ENCODE results near the gene MS4A15.
"Not testable (repeated sequence)": the region's sequence is repeated elsewhere in the genome, so short reads cannot be mapped to it uniquely, and the experiment has no call there.

Gene MS4A15

GRCh38 chr11:60810569-60810968 is 53.9 kb downstream of the MS4A15 start:
- no peak for FAIRE-seq

DNA sequence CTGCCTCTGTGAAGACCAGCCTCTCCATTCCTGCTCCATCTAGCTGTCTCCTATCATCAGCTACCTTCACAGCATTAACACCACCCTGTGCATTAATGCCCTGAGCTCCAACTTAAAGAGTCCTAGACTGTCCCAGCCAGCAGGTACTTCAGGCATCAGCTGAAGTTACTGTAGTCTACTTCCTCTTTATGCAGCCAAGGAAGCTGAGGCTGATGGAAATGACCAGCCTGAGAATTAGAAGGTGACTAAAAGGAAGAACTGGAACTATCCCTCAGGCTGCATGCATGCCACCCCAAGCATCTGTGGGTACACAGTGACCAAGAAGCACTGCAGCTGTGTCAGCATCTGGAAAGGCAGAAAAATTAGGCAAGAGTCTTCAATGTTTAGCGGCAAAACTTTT is 56.7 kb downstream of the MS4A15 start:
- no peak for FAIRE-seq

- no peak for FAIRE-seq
Observed at GRCh38 chr11:60814112-60814511, 57.4 kb downstream of the MS4A15 start.

DNA sequence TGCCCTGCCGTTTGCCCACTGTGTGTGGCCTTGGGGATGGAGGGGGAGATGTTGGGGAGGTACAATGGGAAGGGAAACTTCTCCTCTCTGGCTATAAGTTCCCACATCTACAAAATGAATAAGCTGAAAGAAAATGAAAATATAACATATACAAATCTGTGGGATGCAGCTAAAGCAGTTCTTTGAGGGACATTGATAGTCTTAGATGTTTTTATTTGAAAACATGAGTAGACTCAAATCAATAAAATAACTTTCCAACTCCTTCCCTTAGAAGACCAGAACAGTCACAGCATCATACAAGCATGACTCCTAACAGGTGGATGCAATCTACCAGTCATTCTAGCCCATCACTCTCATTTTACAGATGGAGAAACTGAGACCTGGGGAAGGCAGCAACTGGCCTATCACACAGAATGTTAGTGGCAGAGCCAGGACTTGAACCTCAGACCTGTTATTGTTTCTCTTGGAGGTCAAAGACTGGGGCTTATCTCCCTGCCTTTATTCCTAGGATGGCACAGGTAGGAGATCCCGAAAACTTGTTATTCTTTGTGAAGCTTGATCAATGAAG is 60.0 kb downstream of the MS4A15 start:
- no peak for FAIRE-seq

DNA sequence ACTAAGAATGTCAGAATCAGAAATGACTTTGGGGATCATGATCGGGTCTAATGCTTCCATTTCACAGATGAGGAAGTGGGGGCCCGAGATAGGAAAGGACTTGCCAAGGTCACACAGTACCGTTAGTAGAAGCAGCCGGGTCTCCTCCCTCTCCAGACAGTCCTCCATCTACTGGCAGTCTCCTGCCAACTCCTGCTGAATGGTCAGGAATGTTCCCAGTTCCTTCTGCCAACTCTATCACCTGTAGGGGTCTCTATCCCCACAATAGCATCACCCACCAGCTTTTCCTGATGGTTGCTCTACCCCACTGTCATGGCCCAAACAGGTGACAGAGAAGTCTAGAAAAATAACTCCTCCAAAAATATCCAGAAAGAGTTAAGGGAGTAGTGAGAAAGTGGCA is 61.4 kb downstream of the MS4A15 start:
- FAIRE-seq: no peak

GRCh38 chr11:60821827-60822599 is 65.3 kb downstream of the MS4A15 start:
- no peak for FAIRE-seq

GRCh38 chr11:60823745-60824306 is 67.2 kb downstream of the MS4A15 start:
- FAIRE-seq: not testable (repeated sequence)

DNA sequence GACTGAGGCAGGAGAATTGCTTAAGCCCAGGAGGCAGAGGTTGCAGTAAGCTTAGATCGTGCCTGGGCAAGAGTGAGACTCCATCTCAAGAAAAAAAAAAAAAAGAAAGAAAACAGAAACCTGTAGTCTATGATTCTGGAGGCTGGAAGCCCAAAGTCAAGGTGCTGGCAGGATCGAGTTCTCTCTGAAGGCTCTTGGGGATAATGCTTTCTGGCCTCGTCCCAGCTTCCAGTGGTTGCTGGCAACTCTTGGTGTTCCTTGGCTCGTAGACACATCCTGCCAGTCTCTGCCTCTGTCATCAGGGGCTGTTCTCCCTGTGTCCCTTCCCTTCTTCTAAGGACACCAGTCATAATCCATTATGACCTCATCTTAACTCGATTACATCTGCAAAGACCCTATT is 68.5 kb downstream of the MS4A15 start:
- no peak for FAIRE-seq

GRCh38 chr11:60825790-60826189 is 69.1 kb downstream of the MS4A15 start:
- no peak for FAIRE-seq
